DOHH2 (cell line): ENCODE results near the gene NEK11.

Source experiments
- H3F3A ChIP-seq: fragments of 200-600 bp; sonication (generic), shearing (Covaris generic); 2 replicates; pipeline ENCODE4 v1.6.0; 2016; ENCODE audit warnings: antibody characterized with exemption, mild to moderate bottlenecking; ENCODE audit not compliant: control insufficient read depth, insufficient read depth
- H3K27ac ChIP-seq: fragments of 200-600 bp; sonication (generic); 2 replicates; pipeline ENCODE4 v1.5.1; 2014; ENCODE audit warnings: low read depth, mild to moderate bottlenecking, low read length, moderate library complexity
- H3K27me3 ChIP-seq: fragments of 200-600 bp; sonication (generic); 2 replicates; pipeline ENCODE4 v1.6.1; 2014; ENCODE audit warnings: mild to moderate bottlenecking, low read length, mixed read lengths; ENCODE audit not compliant: control insufficient read depth
- H3K36me3 ChIP-seq: fragments of 200-600 bp; sonication (generic); 2 replicates; pipeline ENCODE4 v1.6.1; 2014; ENCODE audit warnings: mild to moderate bottlenecking, low read length, moderate library complexity, mixed read lengths; ENCODE audit not compliant: control insufficient read depth
- H3K4me1 ChIP-seq: fragments of 200-600 bp; sonication (generic); 2 replicates; pipeline ENCODE4 v1.6.1; 2014; ENCODE audit warnings: mild to moderate bottlenecking, low read length, mixed read lengths; ENCODE audit not compliant: control insufficient read depth
- H3K4me2 ChIP-seq: fragments of 200-600 bp; sonication (generic); 2 replicates; pipeline ENCODE4 v1.6.0; 2014; ENCODE audit warnings: mild to moderate bottlenecking, low read length, moderate library complexity
- H3K4me3 ChIP-seq: fragments of 200-600 bp; sonication (generic); 2 replicates; pipeline ENCODE4 v1.5.1; 2014; ENCODE audit warnings: mild to moderate bottlenecking, low read length, mixed read lengths
- H3K79me2 ChIP-seq: fragments of 200-600 bp; sonication (generic); 2 replicates; pipeline ENCODE4 v1.6.1; 2014; ENCODE audit warnings: mild to moderate bottlenecking, low read length, mixed read lengths; ENCODE audit not compliant: control insufficient read depth
- H3K9me2 ChIP-seq: fragments of 200-600 bp; sonication (generic); replicated peaks from 2 replicates; pipeline ENCODE4 v1.6.1; 2014; ENCODE audit warnings: mild to moderate bottlenecking, low read length, mixed read lengths; ENCODE audit not compliant: control insufficient read depth
- H3K9me3 ChIP-seq: fragments of 200-600 bp; sonication (generic); 2 replicates; pipeline ENCODE4 v1.6.1; 2014; ENCODE audit warnings: antibody characterized with exemption, low read length, mixed read lengths; ENCODE audit not compliant: control insufficient read depth, insufficient read depth
- H4K20me1 ChIP-seq: fragments of 200-600 bp; sonication (generic); 2 replicates; pipeline ENCODE4 v1.6.0; 2014; ENCODE audit warnings: low read depth, mild to moderate bottlenecking, antibody characterized with exemption, low read length, moderate library complexity; ENCODE audit not compliant: control insufficient read depth, insufficient read depth
- CTCF ChIP-seq: fragments of 200-600 bp; sonication (generic); IDR thresholded peaks from one replicate; pipeline ENCODE4 v1.5.1; 2014; ENCODE audit warnings: antibody characterized with exemption, mild to moderate bottlenecking, low read depth, low read length; ENCODE audit not compliant: poor library complexity, severe bottlenecking
- EZH2phosphoT487 ChIP-seq: fragments of 200-600 bp; sonication (generic); IDR thresholded peaks from 2 replicates; pipeline ENCODE4 v1.6.1; 2017; ENCODE audit warnings: borderline replicate concordance, mild to moderate bottlenecking, antibody characterized with exemption, low read length, moderate library complexity, mixed read lengths

The NEK11 gene

GRCh38 chr3:130990282-130990681 lies 36.4 kb upstream of the NEK11 start:
- H3F3A ChIP-seq, result no peaks in the 10 kb centered on the region
- H4K20me1 ChIP-seq, result no peaks in the 10 kb centered on the region
- no peaks in the 10 kb centered on the region for H3K27me3 ChIP-seq
- H3K27ac ChIP-seq, result no peak overlapping the region
- H3K36me3 ChIP-seq, result peaks cover 16% of the 10 kb centered on the region
- no peaks in the 10 kb centered on the region for H3K79me2 ChIP-seq
- H3K9me3 ChIP-seq, result no peaks in the 10 kb centered on the region
- H3K4me1 ChIP-seq, result no peaks in the 10 kb centered on the region
- no peaks in the 10 kb centered on the region for H3K9me2 ChIP-seq
- TF ChIP-seq EZH2phosphoT487 (no peak), CTCF (no peak)
- no peak overlapping the region for H3K4me3 ChIP-seq
- no peak overlapping the region for H3K4me2 ChIP-seq

- no peaks in the 10 kb centered on the region for H3K9me3 ChIP-seq
- no peaks in the 10 kb centered on the region for H3F3A ChIP-seq
- H3K36me3 ChIP-seq, result peaks cover 16% of the 10 kb centered on the region
- H3K79me2 ChIP-seq, result no peaks in the 10 kb centered on the region
- no peak overlapping the region for H3K27ac ChIP-seq
- no peak for TF ChIP-seq CTCF
- TF ChIP-seq EZH2phosphoT487, result no peak
- H3K9me2 ChIP-seq, result no peaks in the 10 kb centered on the region
- no peaks in the 10 kb centered on the region for H3K4me1 ChIP-seq
- no peak overlapping the region for H3K4me3 ChIP-seq
- no peak overlapping the region for H3K4me2 ChIP-seq
- H4K20me1 ChIP-seq, result no peaks in the 10 kb centered on the region
- no peaks in the 10 kb centered on the region for H3K27me3 ChIP-seq
These were observed 35.6 kb upstream of the NEK11 start for GRCh38 chr3:130991126-130991525.

DNA sequence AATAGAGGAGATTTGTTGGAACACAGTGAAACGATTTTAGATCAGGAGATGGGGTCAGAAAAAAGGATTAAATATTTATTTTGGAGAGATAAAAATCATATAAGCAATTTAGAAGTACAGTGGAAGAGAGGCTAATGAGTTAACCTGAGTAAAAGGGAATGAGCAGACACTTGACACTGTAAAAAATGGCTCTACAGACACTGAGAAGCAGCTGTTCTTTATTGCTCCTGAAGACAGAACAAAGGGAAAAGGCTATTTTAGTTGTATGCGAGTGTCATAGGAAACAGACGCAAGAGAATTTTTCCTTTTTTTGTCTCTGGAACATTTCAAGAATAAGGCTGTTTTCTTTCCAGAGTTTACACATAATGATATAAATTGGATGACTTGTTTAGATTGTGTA lies 34.3 kb upstream of the NEK11 start:
- H4K20me1 ChIP-seq, result no peaks in the 10 kb centered on the region
- no peaks in the 10 kb centered on the region for H3K79me2 ChIP-seq
- H3K4me2 ChIP-seq, result no peak overlapping the region
- no peaks in the 10 kb centered on the region for H3K9me3 ChIP-seq
- H3F3A ChIP-seq, result no peaks in the 10 kb centered on the region
- H3K27me3 ChIP-seq, result no peaks in the 10 kb centered on the region
- no peak overlapping the region for H3K27ac ChIP-seq
- H3K9me2 ChIP-seq, result no peaks in the 10 kb centered on the region
- TF ChIP-seq CTCF (no peak), EZH2phosphoT487 (no peak)
- no peak overlapping the region for H3K4me3 ChIP-seq
- peaks cover 26% of the 10 kb centered on the region for H3K36me3 ChIP-seq
- H3K4me1 ChIP-seq, result no peaks in the 10 kb centered on the region

DNA sequence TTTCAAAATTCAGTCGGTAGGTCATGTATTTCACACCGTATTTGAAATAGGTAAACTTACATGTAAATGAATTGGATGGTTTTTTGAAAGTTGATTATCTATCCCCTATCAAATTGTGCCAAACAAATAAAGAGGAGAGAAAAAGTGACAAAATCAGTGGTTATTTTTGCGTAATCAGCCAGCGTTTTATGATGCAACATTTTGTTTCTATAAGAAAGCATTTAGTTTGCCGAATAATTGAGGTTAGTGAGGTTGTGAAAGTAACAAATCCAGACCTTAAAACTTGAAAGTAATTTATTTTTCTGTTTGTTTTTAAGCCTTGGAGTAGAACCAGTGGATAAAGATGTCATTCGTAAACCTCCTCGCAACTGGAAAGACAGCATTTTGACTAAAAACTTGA lies 29.4 kb upstream of the NEK11 start:
- Histone ChIP-seq H3K4me1 (no peaks in the 10 kb centered on the region), H3K27me3 (no peaks in the 10 kb centered on the region), H3K27ac (no peak overlapping the region), H3K4me3 (no peak overlapping the region), H3K4me2 (no peak overlapping the region), H3K9me3 (no peaks in the 10 kb centered on the region), H4K20me1 (no peaks in the 10 kb centered on the region), H3F3A (no peaks in the 10 kb centered on the region), H3K79me2 (no peaks in the 10 kb centered on the region), H3K36me3 (peaks cover 44% of the 10 kb centered on the region), H3K9me2 (no peaks in the 10 kb centered on the region)
- TF ChIP-seq EZH2phosphoT487, result no peak
- no peak for TF ChIP-seq CTCF
